Measurements from ENCODE around the gene ARID2. TPM values are rescaled to one million over a fixed set of nuclear protein-coding genes. Genes with fewer than 3 reads are reported as not detected.

Gene ARID2
- total and polyA plus RNA-seq, 2 of the 13 experiments (the other 11 are each of a cell fraction or from before 2014, with no cell fraction given): 15.9 to 22.2 TPM

DNA sequence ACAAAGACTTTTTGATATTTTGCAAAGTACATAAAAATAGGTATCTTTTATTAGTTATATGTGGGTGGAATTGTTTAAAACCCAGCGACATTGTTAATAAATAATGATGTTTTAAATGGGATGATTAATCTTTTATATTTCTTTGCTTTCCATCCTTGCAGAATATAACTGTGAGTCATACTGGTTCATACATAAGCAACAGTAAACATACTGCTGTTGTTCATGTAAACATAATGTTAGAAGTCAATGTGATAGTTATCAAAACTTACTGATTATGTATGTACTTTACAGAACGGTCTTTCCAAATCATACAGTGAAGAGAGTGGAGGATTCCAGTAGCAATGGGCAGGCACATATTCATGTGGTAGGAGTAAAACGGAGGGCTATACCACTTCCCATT lies 119.8 kb downstream of the ARID2 start:
- ChIA-PET CTCF (ENCODE audit: low intra/inter-chr PET ratio, low total read pairs) (no interaction called here), POLR2A (no interaction called here)
- no peak overlapping the region for H3K4me3 ChIP-seq (replicated peaks in 1 of 3; ENCODE audit: insufficient read depth in 1 of 3, low read depth in 2 of 3, low read length in 3 of 3)
- no peak overlapping the region for H3K27ac ChIP-seq (ENCODE audit: extremely low read length, insufficient read depth, low read length)
- H3K36me3 ChIP-seq (replicated peaks in 1 of 2; ENCODE audit: control insufficient read depth in 1 of 2, insufficient read depth in 2 of 2, low read length in 2 of 2): peaks cover 13 to 62% of the 10 kb centered on the region in 2 experiments
- no TSS peak for BruUV-seq (replicated peaks)
- H3K27me3 ChIP-seq (ENCODE audit: control insufficient read depth in 1 of 2, insufficient read depth in 2 of 2, low read length in 2 of 2): no peaks in the 10 kb centered on the region
- no peaks in the 10 kb centered on the region for H3K4me1 ChIP-seq (ENCODE audit: insufficient read depth, low read length)
- FAIRE-seq: no peak
- intact Hi-C loops (cut with micrococcal nuclease; ENCODE audit: unreplicated experiment): no loop called here
- no peak overlapping the region for H2AFZ ChIP-seq (ENCODE audit: low read length)
- no peak overlapping the region for H3K9ac ChIP-seq (ENCODE audit: insufficient read depth, low read depth, low read length)
- H3K9me3 ChIP-seq (ENCODE audit: low read length): no peaks in the 10 kb centered on the region
- in situ Hi-C loops (cut with HindIII; ENCODE audit: extremely low pct_ligation_motif_present, low pct_unique_long_range_greater_than_20kb): no loop called here
- TF ChIP-seq ZNF160 (CRISPR knock-in tag; IDR thresholded peaks at IDR 0.05) (no peak), MAFK (conservative IDR thresholded peaks at IDR 0.05 in 1 of 2, IDR thresholded peaks at IDR 0.05 in 1 of 2; ENCODE audit: low read length in 2 of 2) (no peak), ZMAT3 (CRISPR knock-in tag; conservative IDR thresholded peaks at IDR 0.05) (no peak), GLI4 (CRISPR knock-in tag; IDR thresholded peaks at IDR 0.05; ENCODE audit: borderline replicate concordance) (no peak), EP300 (IDR thresholded peaks at IDR 0.05; ENCODE audit: low read depth in 2 of 2, low read length in 2 of 2) (no peak), EP300 (CRISPR knock-in tag; IDR thresholded peaks at IDR 0.05; ENCODE audit: borderline replicate concordance) (no peak), TAF15 (IDR thresholded peaks at IDR 0.05; ENCODE audit: low read depth, low read length, poor library complexity, severe bottlenecking) (no peak), ONECUT2 (CRISPR knock-in tag; IDR thresholded peaks at IDR 0.05) (no peak), ZNF33A (CRISPR knock-in tag; IDR thresholded peaks at IDR 0.05; ENCODE audit: borderline replicate concordance) (no peak), ZNF766 (CRISPR knock-in tag; IDR thresholded peaks at IDR 0.05; ENCODE audit: borderline replicate concordance) (no peak), PLRG1 (conservative IDR thresholded peaks at IDR 0.05) (no peak), ZNF547 (CRISPR knock-in tag; IDR thresholded peaks at IDR 0.05) (no peak), ZC3H13 (CRISPR knock-in tag; IDR thresholded peaks at IDR 0.05) (no peak)
- TF ChIP-seq, protein P1, sequence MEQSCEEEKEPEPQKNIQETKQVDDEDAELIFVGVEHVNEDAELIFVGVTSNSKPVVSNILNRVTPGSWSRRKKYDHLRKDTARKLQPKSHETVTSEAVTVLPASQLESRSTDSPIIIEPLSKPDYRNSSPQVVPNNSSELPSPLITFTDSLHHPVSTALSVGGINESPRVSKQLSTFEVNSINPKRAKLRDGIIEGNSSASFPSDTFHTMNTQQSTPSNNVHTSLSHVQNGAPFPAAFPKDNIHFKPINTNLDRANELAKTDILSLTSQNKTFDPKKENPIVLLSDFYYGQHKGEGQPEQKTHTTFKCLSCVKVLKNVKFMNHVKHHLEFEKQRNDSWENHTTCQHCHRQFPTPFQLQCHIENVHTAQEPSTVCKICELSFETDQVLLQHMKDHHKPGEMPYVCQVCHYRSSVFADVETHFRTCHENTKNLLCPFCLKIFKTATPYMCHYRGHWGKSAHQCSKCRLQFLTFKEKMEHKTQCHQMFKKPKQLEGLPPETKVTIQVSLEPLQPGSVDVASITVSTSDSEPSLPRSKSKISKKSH (CRISPR knock-in tag; IDR thresholded peaks at IDR 0.05; ENCODE audit: borderline replicate concordance): no peak
- H3K4me2 ChIP-seq (ENCODE audit: low read depth, low read length): no peak overlapping the region
- ATAC-seq: no peak
- WGBS (ENCODE audit: low lambda C conversion rate): 98% methylated on average over 3 of the region's 3 CpGs
- no peak for DNase-seq (ENCODE audit: low spot score)
- no peaks in the 10 kb centered on the region for H4K20me1 ChIP-seq (ENCODE audit: insufficient read depth, low read length)
- no peaks in the 10 kb centered on the region for H3K79me2 ChIP-seq (ENCODE audit: insufficient read depth, low read length)

Data from HepG2 (cell line).